Measurements from ENCODE around the gene GOLGA8J. TPM values are rescaled to one million over a fixed set of nuclear protein-coding genes. Genes with fewer than 3 reads are reported as not detected.

Gene GOLGA8J
- total RNA-seq, 1 donor from 2014 or later = 0.22 TPM

DNA sequence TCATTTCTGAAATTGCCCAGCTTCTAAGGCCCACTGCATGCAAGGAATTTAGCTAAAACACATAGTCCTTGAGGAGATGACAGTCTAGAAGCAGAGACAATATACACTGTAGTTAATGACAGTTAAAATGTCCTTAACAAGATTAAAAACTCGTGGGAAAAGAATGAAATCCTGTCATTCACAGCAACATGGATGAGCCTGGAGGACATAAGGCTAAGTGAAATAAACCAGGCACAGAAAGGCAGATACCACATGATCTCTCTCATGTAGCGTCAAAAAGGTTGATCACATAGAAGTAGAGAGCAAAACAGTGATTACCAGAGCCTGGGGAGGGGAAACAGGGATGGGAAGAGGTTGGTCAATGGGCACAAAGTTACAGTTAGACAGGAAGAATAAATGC, 36.3 kb upstream of the GOLGA8J start:
- ChIA-PET POLR2A (no interaction called here), CTCF (no interaction called here)
- Mint-ChIP-seq H3K27me3 (no peaks in the 10 kb centered on the region), H3K4me3 (no peak overlapping the region), H3K4me1 (no peaks in the 10 kb centered on the region), H3K27ac (no peak overlapping the region), H3K9me3 (no peaks in the 10 kb centered on the region), H3K36me3 (ENCODE audit: low read depth) (no peaks in the 10 kb centered on the region)
- ATAC-seq (ENCODE audit: low read depth) (no peak), DNase-seq (no peak)
- intact Hi-C loops (cut with micrococcal nuclease) = no loop called here
- TF ChIP-seq, protein P1, sequence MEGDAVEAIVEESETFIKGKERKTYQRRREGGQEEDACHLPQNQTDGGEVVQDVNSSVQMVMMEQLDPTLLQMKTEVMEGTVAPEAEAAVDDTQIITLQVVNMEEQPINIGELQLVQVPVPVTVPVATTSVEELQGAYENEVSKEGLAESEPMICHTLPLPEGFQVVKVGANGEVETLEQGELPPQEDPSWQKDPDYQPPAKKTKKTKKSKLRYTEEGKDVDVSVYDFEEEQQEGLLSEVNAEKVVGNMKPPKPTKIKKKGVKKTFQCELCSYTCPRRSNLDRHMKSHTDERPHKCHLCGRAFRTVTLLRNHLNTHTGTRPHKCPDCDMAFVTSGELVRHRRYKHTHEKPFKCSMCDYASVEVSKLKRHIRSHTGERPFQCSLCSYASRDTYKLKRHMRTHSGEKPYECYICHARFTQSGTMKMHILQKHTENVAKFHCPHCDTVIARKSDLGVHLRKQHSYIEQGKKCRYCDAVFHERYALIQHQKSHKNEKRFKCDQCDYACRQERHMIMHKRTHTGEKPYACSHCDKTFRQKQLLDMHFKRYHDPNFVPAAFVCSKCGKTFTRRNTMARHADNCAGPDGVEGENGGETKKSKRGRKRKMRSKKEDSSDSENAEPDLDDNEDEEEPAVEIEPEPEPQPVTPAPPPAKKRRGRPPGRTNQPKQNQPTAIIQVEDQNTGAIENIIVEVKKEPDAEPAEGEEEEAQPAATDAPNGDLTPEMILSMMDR (IDR thresholded peaks at IDR 0.05) = no peak

DNA sequence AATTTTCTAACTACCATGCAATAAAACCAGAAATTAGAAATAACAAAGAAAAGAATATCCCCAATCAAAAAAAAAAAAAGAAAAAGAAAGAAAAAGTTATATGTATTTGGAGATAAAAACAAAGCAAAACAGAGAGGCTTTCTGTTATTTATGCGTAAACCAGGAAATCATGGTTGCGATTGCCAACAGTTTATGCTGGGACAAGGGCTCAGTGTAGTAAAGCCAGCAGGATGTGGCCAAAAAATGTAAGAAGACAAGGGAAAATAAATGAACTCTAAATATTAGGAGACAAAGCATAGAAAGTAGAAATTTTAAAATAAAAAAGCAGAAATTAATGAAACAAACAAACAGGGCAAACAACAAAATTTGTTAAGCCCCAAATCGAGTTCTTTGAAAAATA, 27.2 kb upstream of the GOLGA8J start:
- no peak overlapping the region for H3K27ac Mint-ChIP-seq
- ATAC-seq (ENCODE audit: low read depth) (no peak), DNase-seq (no peak)
- no peaks in the 10 kb centered on the region for H3K4me1 Mint-ChIP-seq
- ChIA-PET POLR2A (no interaction called here), CTCF (no interaction called here)
- TF ChIP-seq, protein P1 (IDR thresholded peaks at IDR 0.05) = no peak
- intact Hi-C loops (cut with micrococcal nuclease) = no loop called here
- peaks cover 5% of the 10 kb centered on the region for H3K27me3 Mint-ChIP-seq
- peaks cover 3% of the 10 kb centered on the region for H3K9me3 Mint-ChIP-seq
- no peak overlapping the region for H3K4me3 Mint-ChIP-seq
- H3K36me3 Mint-ChIP-seq (ENCODE audit: low read depth) = no peaks in the 10 kb centered on the region

DNA sequence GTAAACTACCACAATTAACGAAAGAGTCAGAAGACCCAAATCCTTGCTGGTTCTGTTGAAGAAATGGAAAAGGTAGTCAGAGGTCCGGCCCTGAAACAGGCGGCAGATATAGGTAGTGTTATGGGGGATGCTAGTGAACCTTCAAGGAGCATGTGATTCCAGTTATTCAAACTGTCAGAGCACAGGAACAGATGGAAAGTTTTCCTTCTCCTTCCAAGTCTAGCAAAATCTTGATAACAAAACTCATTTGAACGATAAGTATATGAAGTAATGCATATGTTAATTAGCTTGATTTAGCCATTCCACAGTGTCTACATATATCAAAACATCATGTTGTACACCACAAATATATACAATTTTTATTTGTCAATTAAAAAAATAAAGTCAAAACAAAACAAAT, 26.6 kb upstream of the GOLGA8J start:
- Mint-ChIP-seq H3K4me1 (no peaks in the 10 kb centered on the region), H3K4me3 (no peak overlapping the region), H3K27ac (no peak overlapping the region), H3K36me3 (ENCODE audit: low read depth) (no peaks in the 10 kb centered on the region), H3K9me3 (peaks cover 3% of the 10 kb centered on the region), H3K27me3 (peaks cover 5% of the 10 kb centered on the region)
- ChIA-PET POLR2A (no interaction called here), CTCF (no interaction called here)
- intact Hi-C loops (cut with micrococcal nuclease) = no loop called here
- ATAC-seq (ENCODE audit: low read depth) (no peak), DNase-seq (no peak)
- TF ChIP-seq, protein P1 (IDR thresholded peaks at IDR 0.05) = no peak

DNA sequence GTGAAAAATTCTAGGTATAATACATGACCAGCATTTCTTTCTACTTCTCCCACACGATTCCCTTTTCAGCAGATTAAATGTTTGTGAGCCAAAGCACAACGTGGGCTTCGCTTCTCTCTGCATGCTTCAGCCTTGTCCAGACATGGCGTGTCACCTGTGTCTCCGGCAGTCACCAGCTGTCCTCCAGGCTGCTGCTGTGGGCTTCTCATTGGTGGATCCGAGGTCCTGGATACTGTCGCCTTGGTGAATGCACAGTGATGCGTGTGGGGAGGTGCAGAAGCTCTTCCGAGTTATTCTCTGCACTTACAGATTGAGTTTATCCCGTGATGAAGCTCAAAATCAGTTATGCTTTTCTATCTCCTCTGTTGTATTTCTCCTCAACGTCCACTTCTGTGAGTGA, 23.0 kb upstream of the GOLGA8J start:
- no peaks in the 10 kb centered on the region for H3K36me3 Mint-ChIP-seq (ENCODE audit: low read depth)
- no peaks in the 10 kb centered on the region for H3K4me1 Mint-ChIP-seq
- peaks cover 3% of the 10 kb centered on the region for H3K9me3 Mint-ChIP-seq
- CTCF ChIA-PET = no interaction called here
- no peak overlapping the region for H3K27ac Mint-ChIP-seq
- DNase-seq (no peak), ATAC-seq (ENCODE audit: low read depth) (no peak)
- H3K4me3 Mint-ChIP-seq = no peak overlapping the region
- POLR2A ChIA-PET = no interaction called here
- peaks cover 5% of the 10 kb centered on the region for H3K27me3 Mint-ChIP-seq
- intact Hi-C loops (cut with micrococcal nuclease) = no loop called here
- TF ChIP-seq, protein P1 (IDR thresholded peaks at IDR 0.05) = no peak

DNA sequence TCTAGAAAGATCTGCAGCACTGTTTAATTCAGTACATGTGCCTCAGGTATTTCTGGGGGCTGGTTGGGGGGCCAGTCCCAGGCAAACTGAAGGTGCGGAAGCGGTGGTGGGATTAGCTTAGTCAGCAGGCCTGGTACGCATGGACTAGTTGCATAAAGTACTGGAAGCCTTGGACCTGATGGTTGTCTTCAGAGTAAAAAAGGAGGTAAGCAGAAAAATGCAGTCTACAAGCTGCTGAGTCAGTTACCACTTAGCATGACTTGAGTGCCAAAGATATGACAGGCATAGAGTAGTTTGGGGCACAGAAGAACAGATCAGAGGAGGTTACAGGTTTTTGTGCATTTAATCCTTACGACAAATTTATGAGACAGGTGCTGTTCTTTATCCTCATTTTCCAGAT, 19.9 kb upstream of the GOLGA8J start:
- Mint-ChIP-seq H3K36me3 (ENCODE audit: low read depth) (no peaks in the 10 kb centered on the region), H3K27me3 (peaks cover 3% of the 10 kb centered on the region), H3K27ac (no peak overlapping the region), H3K4me1 (no peaks in the 10 kb centered on the region), H3K4me3 (no peak overlapping the region), H3K9me3 (peaks cover 5% of the 10 kb centered on the region)
- ATAC-seq (ENCODE audit: low read depth) = no peak
- intact Hi-C loops (cut with micrococcal nuclease) = no loop called here
- DNase-seq = no peak
- CTCF ChIA-PET = no interaction called here
- POLR2A ChIA-PET = no interaction called here
- TF ChIP-seq, protein P1 (IDR thresholded peaks at IDR 0.05) = no peak

All from activated B cell treated with CpG ODN at 0.5 μM for 24 hours (primary cell).